ENCODE measurements around the gene HSD11B1L.

DNA sequence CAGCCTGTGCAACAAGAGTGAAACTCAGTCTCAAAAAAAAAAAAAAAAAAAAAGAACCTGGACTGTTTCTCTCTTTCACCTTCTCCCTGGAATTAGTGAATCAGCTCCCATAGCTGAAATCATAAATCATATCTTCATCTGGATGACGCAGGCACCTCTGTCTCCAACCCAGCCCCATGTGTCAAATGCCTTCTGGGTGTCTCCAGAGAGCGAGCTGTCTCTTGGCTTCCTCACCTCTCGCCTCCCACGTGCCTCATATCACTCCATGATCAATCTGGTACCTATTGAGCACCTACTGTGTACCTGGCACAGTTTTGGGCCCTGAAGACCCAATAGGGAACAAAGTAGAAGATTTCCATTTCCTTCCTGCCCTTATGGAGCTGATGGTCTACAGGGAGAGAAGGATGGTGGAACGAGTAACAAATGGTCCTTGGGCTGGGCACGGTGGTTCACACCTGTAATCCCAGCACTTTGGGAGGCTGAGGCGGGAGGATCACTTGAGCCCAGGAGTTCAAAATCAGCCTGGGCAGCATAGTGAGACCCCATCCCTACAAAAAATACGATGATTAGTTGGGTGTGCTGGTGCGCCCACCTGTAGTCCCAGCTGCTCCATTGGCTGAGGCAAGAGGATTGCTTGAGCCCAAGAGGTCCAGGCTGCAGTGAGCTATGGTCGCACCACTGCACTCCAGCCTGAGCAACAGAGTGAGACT lies 2.5 kb downstream of the HSD11B1L start:
- TF ChIP-seq, protein P1, sequence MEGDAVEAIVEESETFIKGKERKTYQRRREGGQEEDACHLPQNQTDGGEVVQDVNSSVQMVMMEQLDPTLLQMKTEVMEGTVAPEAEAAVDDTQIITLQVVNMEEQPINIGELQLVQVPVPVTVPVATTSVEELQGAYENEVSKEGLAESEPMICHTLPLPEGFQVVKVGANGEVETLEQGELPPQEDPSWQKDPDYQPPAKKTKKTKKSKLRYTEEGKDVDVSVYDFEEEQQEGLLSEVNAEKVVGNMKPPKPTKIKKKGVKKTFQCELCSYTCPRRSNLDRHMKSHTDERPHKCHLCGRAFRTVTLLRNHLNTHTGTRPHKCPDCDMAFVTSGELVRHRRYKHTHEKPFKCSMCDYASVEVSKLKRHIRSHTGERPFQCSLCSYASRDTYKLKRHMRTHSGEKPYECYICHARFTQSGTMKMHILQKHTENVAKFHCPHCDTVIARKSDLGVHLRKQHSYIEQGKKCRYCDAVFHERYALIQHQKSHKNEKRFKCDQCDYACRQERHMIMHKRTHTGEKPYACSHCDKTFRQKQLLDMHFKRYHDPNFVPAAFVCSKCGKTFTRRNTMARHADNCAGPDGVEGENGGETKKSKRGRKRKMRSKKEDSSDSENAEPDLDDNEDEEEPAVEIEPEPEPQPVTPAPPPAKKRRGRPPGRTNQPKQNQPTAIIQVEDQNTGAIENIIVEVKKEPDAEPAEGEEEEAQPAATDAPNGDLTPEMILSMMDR (IDR thresholded peaks at IDR 0.05): no peak
- TF ChIP-seq POLR2A (IDR thresholded peaks at IDR 0.05): no peak

Measured in body of pancreas (tissue), 4 donors.